H7 (cell line): ENCODE measurements around the gene CCDC169. TPM values are rescaled to one million over a fixed set of nuclear protein-coding genes. Genes with fewer than 3 reads are reported as not detected.
"Not testable (repeated sequence)": the region's sequence is repeated elsewhere in the genome, so short reads cannot be mapped to it uniquely, and the experiment has no call there.

Experiments used
- DNase-seq: peaks from one replicate; pipeline ENCODE4 v3.0.0; 2012
- H3K27me3 ChIP-seq: 2 replicates; pipeline ENCODE4 v1.6.0; 2011; ENCODE audit warnings: mild to moderate bottlenecking, low read length; ENCODE audit not compliant: control insufficient read depth, insufficient read depth
- H3K36me3 ChIP-seq: replicated peaks from 2 replicates; pipeline ENCODE4 v1.5.1; 2011; ENCODE audit warnings: low read length; ENCODE audit not compliant: control insufficient read depth, insufficient read depth
- H3K4me3 ChIP-seq: 2 replicates; pipeline ENCODE4 v1.5.1; 2011; ENCODE audit warnings: low read depth, mild to moderate bottlenecking, control low read depth, low read length, moderate library complexity; ENCODE audit not compliant: insufficient read depth
- total RNA-seq: library from RNA; depleted of rRNA; stranded (reverse); fragments of >200 nt; shearing (Covaris generic); gene quantifications from 2 replicates; pipeline ENCODE4 v1.2.3, GENCODE V29; 2014

CCDC169 gene
- total RNA-seq, 1 experiment from 2014 or later: 19.9 TPM

- H3K4me3 ChIP-seq: no peak overlapping the region
- no peaks in the 10 kb centered on the region for H3K27me3 ChIP-seq
- peaks cover 1% of the 10 kb centered on the region for H3K36me3 ChIP-seq
- DNase-seq: no peak
Measured at GRCh38 chr13:36329361-36329760, 31.7 kb upstream of the CCDC169 start.

GRCh38 chr13:36328821-36329220 lies 31.2 kb upstream of the CCDC169 start:
- peaks cover 4% of the 10 kb centered on the region for H3K36me3 ChIP-seq
- no peaks in the 10 kb centered on the region for H3K27me3 ChIP-seq
- no peak for DNase-seq
- H3K4me3 ChIP-seq: no peak overlapping the region

GRCh38 chr13:36325912-36326311 lies 28.3 kb upstream of the CCDC169 start:
- H3K27me3 ChIP-seq: no peaks in the 10 kb centered on the region
- peaks cover 6% of the 10 kb centered on the region for H3K36me3 ChIP-seq
- no peak for DNase-seq
- no peak overlapping the region for H3K4me3 ChIP-seq

GRCh38 chr13:36324881-36325280 lies 27.3 kb upstream of the CCDC169 start:
- not testable (repeated sequence) for DNase-seq, H3K27me3 ChIP-seq, H3K36me3 ChIP-seq

GRCh38 chr13:36323951-36324566 lies 26.4 kb upstream of the CCDC169 start:
- Histone ChIP-seq H3K27me3 (no peaks in the 10 kb centered on the region), H3K4me3 (no peak overlapping the region), H3K36me3 (peaks cover 4% of the 10 kb centered on the region)
- no peak for DNase-seq

More at GRCh38 chr13:36324881-36325280, 27.3 kb upstream of the CCDC169 start:
- H3K4me3 ChIP-seq: not testable (repeated sequence)

- H3K4me3 ChIP-seq: no peak overlapping the region
- peaks cover 4% of the 10 kb centered on the region for H3K36me3 ChIP-seq
- H3K27me3 ChIP-seq: no peaks in the 10 kb centered on the region
- DNase-seq: no peak
Measured at GRCh38 chr13:36323408-36323807, 25.8 kb upstream of the CCDC169 start.

GRCh38 chr13:36319793-36320192 lies 22.2 kb upstream of the CCDC169 start:
- not testable (repeated sequence) for H3K27me3 ChIP-seq, DNase-seq, H3K4me3 ChIP-seq, H3K36me3 ChIP-seq

GRCh38 chr13:36313047-36313969 lies 15.7 kb upstream of the CCDC169 start:
- H3K36me3 ChIP-seq: peaks cover 16% of the 10 kb centered on the region
- DNase-seq: no peak
- no peaks in the 10 kb centered on the region for H3K27me3 ChIP-seq
- no peak overlapping the region for H3K4me3 ChIP-seq

GRCh38 chr13:36310417-36311108 lies 12.9 kb upstream of the CCDC169 start:
- Histone ChIP-seq H3K36me3 (peaks cover 14% of the 10 kb centered on the region), H3K27me3 (no peaks in the 10 kb centered on the region), H3K4me3 (no peak overlapping the region)
- no peak for DNase-seq

- Histone ChIP-seq H3K27me3 (no peaks in the 10 kb centered on the region), H3K36me3 (no peaks in the 10 kb centered on the region), H3K4me3 (no peak overlapping the region)
- DNase-seq: no peak
Measured at GRCh38 chr13:36302289-36302688, 4.7 kb upstream of the CCDC169 start.

GRCh38 chr13:36299469-36299868 lies 1.9 kb upstream of the CCDC169 start:
- not testable (repeated sequence) for DNase-seq, H3K36me3 ChIP-seq, H3K27me3 ChIP-seq, H3K4me3 ChIP-seq

- peak overlapping the region; percentile 56 for H3K4me3 ChIP-seq
- DNase-seq: peak; percentile 60
- no peaks in the 10 kb centered on the region for H3K27me3 ChIP-seq
- H3K36me3 ChIP-seq: peaks cover under 1% of the 10 kb centered on the region
Measured at GRCh38 chr13:36298535-36299068, 988 bp upstream of the CCDC169 start.

GRCh38 chr13:36294096-36294495 lies 3.5 kb downstream of the CCDC169 start:
- Histone ChIP-seq H3K36me3 (peaks cover 6% of the 10 kb centered on the region), H3K4me3 (no peak overlapping the region), H3K27me3 (no peaks in the 10 kb centered on the region)
- no peak for DNase-seq

GRCh38 chr13:36293497-36293896 lies 4.1 kb downstream of the CCDC169 start:
- Histone ChIP-seq H3K27me3 (no peaks in the 10 kb centered on the region), H3K4me3 (no peak overlapping the region), H3K36me3 (peaks cover 6% of the 10 kb centered on the region)
- DNase-seq: no peak
